Keratinocyte (primary cell): ENCODE data around the gene UBXN4.

Experiments used
- CTCF ChIP-seq, 3 experiments: IDR thresholded peaks in 1 of 3; conservative IDR thresholded peaks in 1 of 3; optimal IDR thresholded peaks in 1 of 3; 2 replicates in 2 of 3; 3 replicates in 1 of 3; pipeline versions ENCODE3 to v1.5.1; 2011; ENCODE audit warnings: low read length in 3 of 3, mild to moderate bottlenecking in 3 of 3, moderate library complexity in 2 of 3, control low read depth in 1 of 3, inconsistent platforms in 1 of 3; ENCODE audit not compliant: insufficient read depth in 2 of 3; ENCODE audit errors: extremely low read depth in 1 of 3
- EZH2 ChIP-seq: IDR thresholded peaks from one replicate; pipeline ENCODE4 v1.6.1; 2012; ENCODE audit warnings: inconsistent platforms, mild to moderate bottlenecking, low read length, moderate library complexity

GRCh38 chr2:135831180-135831812, 89.6 kb downstream of the UBXN4 start:
- TF ChIP-seq CTCF (optimal IDR thresholded peaks at IDR 0.05 in 1 of 3, IDR thresholded peaks at IDR 0.05 in 1 of 3, conservative IDR thresholded peaks at IDR 0.05 in 1 of 3; ENCODE audit: extremely low read depth in 1 of 3, insufficient read depth in 2 of 3, low read length in 3 of 3) (no peak), EZH2 (no peak)
